KMS-11 (cell line): ENCODE data around the gene EPHA3.
"Not testable (repeated sequence)": the region's sequence is repeated elsewhere in the genome, so short reads cannot be mapped to it uniquely, and the experiment has no call there.

Experiments
- H2AFZ ChIP-seq: fragments of 200-600 bp; sonication (generic); 2 replicates; pipeline ENCODE4 v1.6.1; 2016; ENCODE audit warnings: antibody characterized with exemption, mixed run types, low read depth
- H3K27ac ChIP-seq: fragments of 200-600 bp; sonication (generic); 2 replicates; pipeline ENCODE4 v1.6.1; 2016; ENCODE audit warnings: mild to moderate bottlenecking, mixed run types
- H3K27me3 ChIP-seq: fragments of 200-600 bp; sonication (generic); 2 replicates; pipeline ENCODE4 v1.6.1; 2017; ENCODE audit warnings: mild to moderate bottlenecking, low read depth, mixed run types, moderate library complexity; ENCODE audit not compliant: insufficient read depth
- H3K36me3 ChIP-seq: fragments of 200-600 bp; sonication (generic); 2 replicates; pipeline ENCODE4 v1.6.1; 2017; ENCODE audit warnings: mild to moderate bottlenecking, mixed run types; ENCODE audit not compliant: insufficient read depth
- H3K4me1 ChIP-seq: fragments of 200-600 bp; sonication (generic); 2 replicates; pipeline ENCODE4 v1.6.1; 2016; ENCODE audit warnings: mild to moderate bottlenecking, low read depth, mixed run types; ENCODE audit not compliant: poor library complexity, severe bottlenecking
- H3K4me2 ChIP-seq: fragments of 200-600 bp; sonication (generic); 2 replicates; pipeline ENCODE4 v1.7.0; 2016; ENCODE audit warnings: mild to moderate bottlenecking, mixed run types
- H3K4me3 ChIP-seq: fragments of 200-600 bp; sonication (generic); IDR thresholded peaks from 2 replicates; pipeline ENCODE4 v1.6.1; 2017; ENCODE audit warnings: low read depth, low read length, mixed read lengths; ENCODE audit not compliant: insufficient read depth
- H3K79me2 ChIP-seq: fragments of 200-600 bp; sonication (generic); 2 replicates; pipeline ENCODE4 v1.6.1; 2016; ENCODE audit warnings: low read depth, mixed run types; ENCODE audit not compliant: insufficient read depth
- H3K9ac ChIP-seq: fragments of 200-600 bp; sonication (generic); 2 replicates; pipeline ENCODE4 v1.6.1; 2016; ENCODE audit warnings: mild to moderate bottlenecking, mixed run types
- H4K20me1 ChIP-seq: fragments of 200-600 bp; sonication (generic); 2 replicates; pipeline ENCODE4 v1.6.1; 2016; ENCODE audit warnings: mild to moderate bottlenecking, mixed run types; ENCODE audit not compliant: insufficient read depth
- TF ChIP-seq, protein P1 (sequence below): fragments of 200-600 bp; sonication (generic); conservative IDR thresholded peaks from 2 replicates; pipeline ENCODE4 v1.6.1; 2017; ENCODE audit warnings: low read depth, mild to moderate bottlenecking, antibody characterized with exemption, low read length, moderate library complexity, mixed read lengths

The EPHA3 gene

DNA sequence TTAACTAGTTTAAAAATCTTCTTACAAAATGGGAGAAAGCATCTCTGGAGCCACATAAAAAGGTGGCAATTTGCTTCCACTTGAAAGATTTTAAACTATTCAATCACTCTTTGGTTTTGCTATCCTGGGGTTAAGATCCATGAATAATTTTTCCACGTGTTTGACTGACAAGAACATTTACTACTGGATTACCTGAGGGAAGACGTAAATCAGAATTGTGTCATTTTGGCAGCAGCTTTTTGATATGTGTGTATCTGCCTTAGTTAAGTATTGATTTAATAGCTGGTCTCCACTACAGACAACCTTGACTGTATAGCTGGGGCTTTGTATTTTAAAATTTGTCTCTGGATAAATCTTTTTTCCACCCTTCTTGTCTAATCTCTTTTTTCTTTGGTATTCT is 228.3 kb downstream of the EPHA3 start:
- Histone ChIP-seq H3K79me2 (no peaks in the 10 kb centered on the region), H2AFZ (no peak overlapping the region), H3K4me1 (no peaks in the 10 kb centered on the region), H3K27ac (no peak overlapping the region), H3K27me3 (no peaks in the 10 kb centered on the region), H3K4me2 (no peak overlapping the region), H3K9ac (no peak overlapping the region), H4K20me1 (no peaks in the 10 kb centered on the region), H3K36me3 (no peaks in the 10 kb centered on the region), H3K4me3 (no peak overlapping the region)
- TF ChIP-seq, protein P1, sequence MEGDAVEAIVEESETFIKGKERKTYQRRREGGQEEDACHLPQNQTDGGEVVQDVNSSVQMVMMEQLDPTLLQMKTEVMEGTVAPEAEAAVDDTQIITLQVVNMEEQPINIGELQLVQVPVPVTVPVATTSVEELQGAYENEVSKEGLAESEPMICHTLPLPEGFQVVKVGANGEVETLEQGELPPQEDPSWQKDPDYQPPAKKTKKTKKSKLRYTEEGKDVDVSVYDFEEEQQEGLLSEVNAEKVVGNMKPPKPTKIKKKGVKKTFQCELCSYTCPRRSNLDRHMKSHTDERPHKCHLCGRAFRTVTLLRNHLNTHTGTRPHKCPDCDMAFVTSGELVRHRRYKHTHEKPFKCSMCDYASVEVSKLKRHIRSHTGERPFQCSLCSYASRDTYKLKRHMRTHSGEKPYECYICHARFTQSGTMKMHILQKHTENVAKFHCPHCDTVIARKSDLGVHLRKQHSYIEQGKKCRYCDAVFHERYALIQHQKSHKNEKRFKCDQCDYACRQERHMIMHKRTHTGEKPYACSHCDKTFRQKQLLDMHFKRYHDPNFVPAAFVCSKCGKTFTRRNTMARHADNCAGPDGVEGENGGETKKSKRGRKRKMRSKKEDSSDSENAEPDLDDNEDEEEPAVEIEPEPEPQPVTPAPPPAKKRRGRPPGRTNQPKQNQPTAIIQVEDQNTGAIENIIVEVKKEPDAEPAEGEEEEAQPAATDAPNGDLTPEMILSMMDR, result no peak

DNA sequence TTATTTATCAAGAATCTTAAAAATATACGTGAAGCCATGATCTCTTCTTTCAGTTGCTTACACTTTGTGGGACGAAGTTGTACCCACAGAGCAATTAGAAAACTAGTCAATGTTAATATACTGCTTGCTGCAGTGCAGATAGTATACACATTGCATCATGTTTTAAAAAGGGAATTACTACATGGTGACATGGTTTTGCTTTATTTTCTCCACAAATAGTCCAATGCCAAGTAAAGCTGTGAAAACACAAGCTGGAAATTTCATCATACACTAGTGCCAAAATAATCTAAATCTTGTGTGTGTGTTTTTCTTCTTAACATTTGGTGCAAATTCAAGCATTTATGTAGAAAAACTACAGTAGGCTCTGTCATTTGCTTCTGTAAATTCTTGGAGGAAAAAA is 233.0 kb downstream of the EPHA3 start:
- TF ChIP-seq, protein P1, result no peak
- Histone ChIP-seq H3K27me3 (no peaks in the 10 kb centered on the region), H3K4me3 (no peak overlapping the region), H4K20me1 (no peaks in the 10 kb centered on the region), H3K36me3 (no peaks in the 10 kb centered on the region), H3K79me2 (no peaks in the 10 kb centered on the region), H2AFZ (no peak overlapping the region), H3K27ac (no peak overlapping the region), H3K4me2 (no peak overlapping the region), H3K9ac (no peak overlapping the region), H3K4me1 (no peaks in the 10 kb centered on the region)

DNA sequence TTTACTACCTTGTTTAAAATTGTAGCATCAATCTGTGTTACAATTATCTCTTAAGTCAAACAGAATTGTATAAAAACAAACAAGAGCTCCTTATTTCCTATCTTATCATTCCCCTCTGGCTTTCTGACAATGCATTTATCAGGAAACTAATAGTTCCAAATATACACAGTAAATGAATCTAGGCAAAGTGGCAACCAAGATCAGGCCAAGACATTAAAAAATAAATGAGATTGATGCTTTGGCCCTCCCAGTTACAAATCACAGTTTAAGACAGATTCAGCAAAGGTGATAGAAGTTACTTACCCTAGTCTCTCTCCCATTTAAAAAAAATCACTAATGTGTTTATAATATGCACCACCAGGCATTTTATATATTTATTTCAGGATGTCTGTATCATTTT is 236.7 kb downstream of the EPHA3 start:
- Histone ChIP-seq H3K27me3 (no peaks in the 10 kb centered on the region), H3K79me2 (no peaks in the 10 kb centered on the region), H3K4me1 (no peaks in the 10 kb centered on the region), H4K20me1 (no peaks in the 10 kb centered on the region), H3K27ac (no peak overlapping the region), H3K36me3 (no peaks in the 10 kb centered on the region), H2AFZ (no peak overlapping the region), H3K4me3 (no peak overlapping the region), H3K4me2 (no peak overlapping the region), H3K9ac (no peak overlapping the region)
- TF ChIP-seq, protein P1, result no peak

DNA sequence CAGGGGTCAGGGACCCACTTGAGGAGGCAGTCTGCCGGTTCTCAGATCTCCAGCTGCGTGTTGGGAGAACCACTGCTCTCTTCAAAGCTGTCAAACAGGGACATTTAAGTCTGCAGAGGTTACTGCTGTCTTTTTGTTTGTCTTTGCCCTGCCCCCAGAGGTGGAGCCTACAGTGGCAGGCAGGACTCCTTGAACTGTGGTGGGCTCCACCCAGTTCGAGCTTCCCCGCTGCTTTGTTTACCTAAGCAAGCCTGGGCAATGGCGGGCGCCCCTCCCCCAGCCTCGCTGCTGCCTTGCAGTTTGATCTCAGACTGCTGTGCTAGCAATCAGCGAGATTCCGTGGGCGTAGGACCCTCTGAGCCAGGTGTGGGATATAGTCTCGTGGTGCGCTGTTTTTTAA is 243.5 kb downstream of the EPHA3 start:
- H3K79me2 ChIP-seq, H3K9ac ChIP-seq, H4K20me1 ChIP-seq, H2AFZ ChIP-seq, H3K4me3 ChIP-seq, H3K27me3 ChIP-seq, H3K4me1 ChIP-seq, H3K27ac ChIP-seq, H3K36me3 ChIP-seq, H3K4me2 ChIP-seq: not testable (repeated sequence)

DNA sequence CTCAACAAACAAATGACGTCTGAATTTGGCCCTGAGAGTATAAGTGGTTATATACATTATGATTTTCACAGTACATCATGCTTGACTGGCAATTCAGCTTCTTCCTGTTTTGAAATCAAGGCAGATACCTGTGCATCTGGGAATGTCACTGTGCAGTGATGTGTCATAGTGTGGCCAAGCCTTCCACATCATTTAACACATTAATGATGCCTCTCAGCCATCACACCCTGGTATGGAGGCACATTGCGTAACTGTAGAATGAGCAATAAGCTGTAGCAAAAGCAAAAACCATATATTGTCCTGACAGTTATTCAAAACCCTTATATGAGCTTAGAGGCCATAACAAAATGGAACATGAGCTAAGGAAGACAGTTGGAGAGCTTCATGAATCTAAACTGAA is 246.0 kb downstream of the EPHA3 start:
- no peak overlapping the region for H3K4me3 ChIP-seq
- H3K36me3 ChIP-seq, result no peaks in the 10 kb centered on the region
- TF ChIP-seq, protein P1, result no peak
- no peak overlapping the region for H3K27ac ChIP-seq
- H3K4me1 ChIP-seq, result no peaks in the 10 kb centered on the region
- H3K4me2 ChIP-seq, result no peak overlapping the region
- no peaks in the 10 kb centered on the region for H3K79me2 ChIP-seq
- H3K27me3 ChIP-seq, result no peaks in the 10 kb centered on the region
- no peak overlapping the region for H3K9ac ChIP-seq
- H2AFZ ChIP-seq, result no peak overlapping the region
- no peaks in the 10 kb centered on the region for H4K20me1 ChIP-seq
